Subcutaneous adipose tissue (tissue), 4 donors: Measurements from ENCODE around the gene KIF26B. TPM values are rescaled to one million over a fixed set of nuclear protein-coding genes. Genes with fewer than 3 reads are reported as not detected.

ENCODE experiments used
- CTCF ChIP-seq: fragments of 450-650 bp; IDR thresholded peaks from one replicate; pipeline ENCODE4 v1.5.1; 2016; ENCODE audit warnings: low read depth, mild to moderate bottlenecking, control low read depth, antibody characterized with exemption, moderate library complexity
- total RNA-seq, 4 donors: library from RNA; depleted of rRNA; stranded (reverse); fragments of >200 nt; gene quantifications; one replicate each; pipeline ENCODE4 v1.1.0, GENCODE V29; 2016

Gene KIF26B
- total RNA-seq, 4 donors from 2014 or later: under 0.01 to 0.16 (median under 0.01) TPM

GRCh38 chr1:245383396-245384330 is 228.9 kb downstream of the KIF26B start:
- TF ChIP-seq CTCF: no peak

GRCh38 chr1:245386297-245386971 is 231.6 kb downstream of the KIF26B start:
- no peak for TF ChIP-seq CTCF

GRCh38 chr1:245388687-245389086 is 233.9 kb downstream of the KIF26B start:
- TF ChIP-seq CTCF: no peak

- TF ChIP-seq CTCF: no peak
These were observed 235.1 kb downstream of the KIF26B start for GRCh38 chr1:245389873-245390272.

GRCh38 chr1:245390975-245391374 is 236.2 kb downstream of the KIF26B start:
- no peak for TF ChIP-seq CTCF

GRCh38 chr1:245393694-245394093 is 238.9 kb downstream of the KIF26B start:
- no peak for TF ChIP-seq CTCF

- TF ChIP-seq CTCF: no peak
These were observed 240.9 kb downstream of the KIF26B start for GRCh38 chr1:245395680-245396079.
